Measurements from ENCODE around the gene SAP130.

Gene SAP130

GRCh38 chr2:127950264-127950663 is 77.6 kb downstream of the SAP130 start:
- Histone ChIP-seq H4K8ac (ENCODE audit: low read depth, low read length) (no peak overlapping the region), H3K9ac (ENCODE audit: low read length) (no peak overlapping the region), H3K4me1 (ENCODE audit: control insufficient read depth, low read depth, low read length) (no peaks in the 10 kb centered on the region), H2BK120ac (ENCODE audit: low read depth, low read length) (no peak overlapping the region), H3K4me3 (ENCODE audit: low read length) (no peak overlapping the region), H2AK5ac (ENCODE audit: low read length) (no peak overlapping the region), H3K79me2 (ENCODE audit: control insufficient read depth, insufficient read depth, low read length) (no peaks in the 10 kb centered on the region), H2BK5ac (ENCODE audit: low read length) (no peak overlapping the region), H3K4me2 (ENCODE audit: low read length) (no peak overlapping the region), H3K27me3 (ENCODE audit: insufficient read depth, low read length, poor library complexity) (no peaks in the 10 kb centered on the region), H2BK15ac (replicated peaks; ENCODE audit: low read depth) (no peak overlapping the region), H4K5ac (ENCODE audit: low read length) (no peak overlapping the region), H3K36me3 (ENCODE audit: control insufficient read depth, insufficient read depth, low read length) (peaks cover 6% of the 10 kb centered on the region), H3K23ac (ENCODE audit: low read length) (no peak overlapping the region), H3K27ac (ENCODE audit: low read depth, low read length) (no peak overlapping the region), H3K79me1 (ENCODE audit: low read length) (no peaks in the 10 kb centered on the region), H3K4ac (ENCODE audit: low read depth, low read length) (no peak overlapping the region), H3K18ac (ENCODE audit: low read length) (no peak overlapping the region), H3K56ac (ENCODE audit: low read length) (no peak overlapping the region)
- DNase-seq = no peak
- WGBS (ENCODE audit: extremely low coverage, insufficient coverage, low lambda C conversion rate) = no CpG with 5 or more reads among the region's 2 CpGs

GRCh38 chr2:127945281-127945680 is 82.6 kb downstream of the SAP130 start:
- no peak overlapping the region for H3K27ac ChIP-seq (ENCODE audit: low read depth, low read length)

GRCh38 chr2:127943186-127943585 is 84.7 kb downstream of the SAP130 start:
- Histone ChIP-seq H3K18ac (ENCODE audit: low read length) (no peak overlapping the region), H3K56ac (ENCODE audit: low read length) (no peak overlapping the region), H2BK15ac (replicated peaks; ENCODE audit: low read depth) (no peak overlapping the region), H4K8ac (ENCODE audit: low read depth, low read length) (no peak overlapping the region), H3K4me2 (ENCODE audit: low read length) (no peak overlapping the region), H3K79me1 (ENCODE audit: low read length) (no peaks in the 10 kb centered on the region), H4K5ac (ENCODE audit: low read length) (no peak overlapping the region), H2BK5ac (ENCODE audit: low read length) (no peak overlapping the region), H3K9ac (ENCODE audit: low read length) (no peak overlapping the region), H3K27ac (ENCODE audit: low read depth, low read length) (no peak overlapping the region), H3K79me2 (ENCODE audit: control insufficient read depth, insufficient read depth, low read length) (no peaks in the 10 kb centered on the region), H3K4ac (ENCODE audit: low read depth, low read length) (no peak overlapping the region), H3K4me1 (ENCODE audit: control insufficient read depth, low read depth, low read length) (no peaks in the 10 kb centered on the region), H3K36me3 (ENCODE audit: control insufficient read depth, insufficient read depth, low read length) (peaks cover 12% of the 10 kb centered on the region), H3K27me3 (ENCODE audit: insufficient read depth, low read length, poor library complexity) (no peaks in the 10 kb centered on the region), H3K23ac (ENCODE audit: low read length) (no peak overlapping the region), H2BK120ac (ENCODE audit: low read depth, low read length) (no peak overlapping the region), H3K4me3 (ENCODE audit: low read length) (no peak overlapping the region), H2AK5ac (ENCODE audit: low read length) (no peak overlapping the region)
- DNase-seq = no peak
- WGBS (ENCODE audit: extremely low coverage, insufficient coverage, low lambda C conversion rate) = no CpG with 5 or more reads among the region's 2 CpGs

More at GRCh38 chr2:127945281-127945680, 82.6 kb downstream of the SAP130 start:
- Histone ChIP-seq H3K27me3 (ENCODE audit: insufficient read depth, low read length, poor library complexity) (no peaks in the 10 kb centered on the region), H3K56ac (ENCODE audit: low read length) (no peak overlapping the region), H2BK120ac (ENCODE audit: low read depth, low read length) (no peak overlapping the region), H3K4me1 (ENCODE audit: control insufficient read depth, low read depth, low read length) (no peaks in the 10 kb centered on the region), H3K4ac (ENCODE audit: low read depth, low read length) (no peak overlapping the region), H2AK5ac (ENCODE audit: low read length) (no peak overlapping the region), H3K18ac (ENCODE audit: low read length) (no peak overlapping the region), H3K79me1 (ENCODE audit: low read length) (no peaks in the 10 kb centered on the region), H3K9ac (ENCODE audit: low read length) (no peak overlapping the region), H2BK5ac (ENCODE audit: low read length) (no peak overlapping the region), H3K4me3 (ENCODE audit: low read length) (no peak overlapping the region), H3K36me3 (ENCODE audit: control insufficient read depth, insufficient read depth, low read length) (peaks cover 16% of the 10 kb centered on the region), H2BK15ac (replicated peaks; ENCODE audit: low read depth) (no peak overlapping the region), H3K23ac (ENCODE audit: low read length) (no peak overlapping the region), H3K79me2 (ENCODE audit: control insufficient read depth, insufficient read depth, low read length) (no peaks in the 10 kb centered on the region), H4K8ac (ENCODE audit: low read depth, low read length) (no peak overlapping the region), H4K5ac (ENCODE audit: low read length) (no peak overlapping the region), H3K4me2 (ENCODE audit: low read length) (no peak overlapping the region)
- WGBS (ENCODE audit: extremely low coverage, insufficient coverage, low lambda C conversion rate) = 100% methylated on average over 1 of the region's 2 CpGs
- DNase-seq = no peak

DNA sequence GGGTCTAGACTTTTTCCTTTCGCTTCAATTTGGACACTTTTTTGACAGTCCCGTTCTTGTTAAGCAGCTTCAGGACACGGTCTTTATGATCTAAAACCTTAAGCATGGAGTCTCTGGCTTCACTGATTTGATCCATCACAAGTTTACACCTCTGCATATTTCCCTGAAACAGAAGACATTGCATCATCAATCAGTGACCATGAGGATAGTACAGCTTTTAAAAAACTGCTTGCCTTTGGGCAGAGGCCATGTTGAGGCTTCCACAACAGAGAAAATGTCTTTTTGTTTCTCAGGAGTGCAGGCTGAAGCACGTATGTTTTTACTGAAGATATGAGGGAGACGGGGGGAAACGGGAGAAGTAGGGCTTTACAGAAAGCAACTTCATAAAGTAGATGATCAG is 85.9 kb downstream of the SAP130 start:
- Histone ChIP-seq H3K27ac (ENCODE audit: low read depth, low read length) (no peak overlapping the region), H2BK5ac (ENCODE audit: low read length) (no peak overlapping the region), H3K56ac (ENCODE audit: low read length) (no peak overlapping the region), H2BK15ac (replicated peaks; ENCODE audit: low read depth) (no peak overlapping the region), H3K4ac (ENCODE audit: low read depth, low read length) (no peak overlapping the region), H2BK120ac (ENCODE audit: low read depth, low read length) (no peak overlapping the region), H3K23ac (ENCODE audit: low read length) (no peak overlapping the region), H3K79me1 (ENCODE audit: low read length) (no peaks in the 10 kb centered on the region), H3K9ac (ENCODE audit: low read length) (no peak overlapping the region), H4K5ac (ENCODE audit: low read length) (no peak overlapping the region), H3K4me2 (ENCODE audit: low read length) (no peak overlapping the region), H3K36me3 (ENCODE audit: control insufficient read depth, insufficient read depth, low read length) (peaks cover 12% of the 10 kb centered on the region), H3K79me2 (ENCODE audit: control insufficient read depth, insufficient read depth, low read length) (no peaks in the 10 kb centered on the region), H3K27me3 (ENCODE audit: insufficient read depth, low read length, poor library complexity) (no peaks in the 10 kb centered on the region), H2AK5ac (ENCODE audit: low read length) (no peak overlapping the region), H4K8ac (ENCODE audit: low read depth, low read length) (no peak overlapping the region), H3K18ac (ENCODE audit: low read length) (no peak overlapping the region), H3K4me3 (ENCODE audit: low read length) (no peak overlapping the region), H3K4me1 (ENCODE audit: control insufficient read depth, low read depth, low read length) (no peaks in the 10 kb centered on the region)
- no CpG with 5 or more reads among the region's 6 CpGs for WGBS (ENCODE audit: extremely low coverage, insufficient coverage, low lambda C conversion rate)
- no peak for DNase-seq

- H3K23ac ChIP-seq (ENCODE audit: low read length) = no peak overlapping the region
- DNase-seq = no peak
- H3K4me1 ChIP-seq (ENCODE audit: control insufficient read depth, low read depth, low read length) = no peaks in the 10 kb centered on the region
- no peaks in the 10 kb centered on the region for H3K79me2 ChIP-seq (ENCODE audit: control insufficient read depth, insufficient read depth, low read length)
- no peaks in the 10 kb centered on the region for H3K27me3 ChIP-seq (ENCODE audit: insufficient read depth, low read length, poor library complexity)
- no peak overlapping the region for H3K4me3 ChIP-seq (ENCODE audit: low read length)
- H3K56ac ChIP-seq (ENCODE audit: low read length) = no peak overlapping the region
- H2BK5ac ChIP-seq (ENCODE audit: low read length) = no peak overlapping the region
- H3K9ac ChIP-seq (ENCODE audit: low read length) = no peak overlapping the region
- peaks cover 12% of the 10 kb centered on the region for H3K36me3 ChIP-seq (ENCODE audit: control insufficient read depth, insufficient read depth, low read length)
- H3K4me2 ChIP-seq (ENCODE audit: low read length) = no peak overlapping the region
- H3K27ac ChIP-seq (ENCODE audit: low read depth, low read length) = no peak overlapping the region
- WGBS (ENCODE audit: extremely low coverage, insufficient coverage, low lambda C conversion rate) = no CpG with 5 or more reads among the region's 9 CpGs
- no peak overlapping the region for H4K8ac ChIP-seq (ENCODE audit: low read depth, low read length)
- no peak overlapping the region for H2BK120ac ChIP-seq (ENCODE audit: low read depth, low read length)
- no peak overlapping the region for H2AK5ac ChIP-seq (ENCODE audit: low read length)
- H4K5ac ChIP-seq (ENCODE audit: low read length) = no peak overlapping the region
- no peak overlapping the region for H3K18ac ChIP-seq (ENCODE audit: low read length)
- no peak overlapping the region for H2BK15ac ChIP-seq (replicated peaks; ENCODE audit: low read depth)
- H3K79me1 ChIP-seq (ENCODE audit: low read length) = no peaks in the 10 kb centered on the region
- H3K4ac ChIP-seq (ENCODE audit: low read depth, low read length) = no peak overlapping the region
Measured at GRCh38 chr2:127941461-127941860, 86.4 kb downstream of the SAP130 start.

- WGBS (ENCODE audit: extremely low coverage, insufficient coverage, low lambda C conversion rate) = no CpG with 5 or more reads among the region's 12 CpGs
- H3K56ac ChIP-seq (ENCODE audit: low read length) = no peak overlapping the region
- no peak overlapping the region for H3K4ac ChIP-seq (ENCODE audit: low read depth, low read length)
Measured at GRCh38 chr2:127940641-127941040, 87.2 kb downstream of the SAP130 start.

More at GRCh38 chr2:127940641-127941040, 87.2 kb downstream of the SAP130 start:
- Histone ChIP-seq H3K27ac (ENCODE audit: low read depth, low read length) (no peak overlapping the region), H2BK120ac (ENCODE audit: low read depth, low read length) (no peak overlapping the region), H3K4me2 (ENCODE audit: low read length) (no peak overlapping the region), H3K9ac (ENCODE audit: low read length) (no peak overlapping the region), H3K23ac (ENCODE audit: low read length) (no peak overlapping the region), H3K18ac (ENCODE audit: low read length) (no peak overlapping the region), H2AK5ac (ENCODE audit: low read length) (no peak overlapping the region), H3K36me3 (ENCODE audit: control insufficient read depth, insufficient read depth, low read length) (peaks cover 12% of the 10 kb centered on the region), H3K79me1 (ENCODE audit: low read length) (no peaks in the 10 kb centered on the region), H2BK5ac (ENCODE audit: low read length) (no peak overlapping the region), H3K27me3 (ENCODE audit: insufficient read depth, low read length, poor library complexity) (no peaks in the 10 kb centered on the region), H3K79me2 (ENCODE audit: control insufficient read depth, insufficient read depth, low read length) (no peaks in the 10 kb centered on the region), H4K8ac (ENCODE audit: low read depth, low read length) (no peak overlapping the region), H4K5ac (ENCODE audit: low read length) (no peak overlapping the region), H3K4me3 (ENCODE audit: low read length) (no peak overlapping the region), H3K4me1 (ENCODE audit: control insufficient read depth, low read depth, low read length) (no peaks in the 10 kb centered on the region), H2BK15ac (replicated peaks; ENCODE audit: low read depth) (no peak overlapping the region)
- no peak for DNase-seq

All from mesendoderm (in vitro differentiated cells).